ENCODE data around the gene CHST12. TPM values are rescaled to one million over a fixed set of nuclear protein-coding genes. Genes with fewer than 3 reads are reported as not detected.
A peak's percentile ranks its signal among the peaks of the same experiment; 100 is the strongest.

The CHST12 gene
- total RNA-seq, 2 donors from 2014 or later = 4.7 to 11.2 TPM

GRCh38 chr7:2488681-2489080, 85.3 kb downstream of the CHST12 start:
- peak overlapping the region in 1 of 4 donors; percentile 5 for H3K27ac ChIP-seq
- ATAC-seq = no peak
- H3K4me3 ChIP-seq = no peak overlapping the region
- no peaks in the 10 kb centered on the region for H3K4me1 ChIP-seq
- H3K27me3 ChIP-seq = no peaks in the 10 kb centered on the region
- WGBS, 2 donors = 30 to 45% methylated on average over 3 to 9 of the region's 9 CpGs
- intact Hi-C loops (cut with DNase I) = no loop called here
- DNase-seq = no peak
- no peaks in the 10 kb centered on the region for H3K36me3 ChIP-seq (replicated peaks in 1 of 2; ENCODE audit: insufficient read depth in 1 of 2, low read depth in 2 of 2)
- H3K9me3 ChIP-seq = no peaks in the 10 kb centered on the region
- no peak for TF ChIP-seq POLR2A (IDR thresholded peaks at IDR 0.05)
- no peak for TF ChIP-seq CTCF (IDR thresholded peaks at IDR 0.05)

GRCh38 chr7:2490181-2490651, 86.8 kb downstream of the CHST12 start:
- Histone ChIP-seq H3K27me3 (no peaks in the 10 kb centered on the region), H3K36me3 (replicated peaks in 1 of 2; ENCODE audit: insufficient read depth in 1 of 2, low read depth in 2 of 2) (no peaks in the 10 kb centered on the region), H3K9me3 (no peaks in the 10 kb centered on the region), H3K27ac (no peak overlapping the region), H3K4me3 (no peak overlapping the region), H3K4me1 (no peaks in the 10 kb centered on the region)
- ATAC-seq (no peak), DNase-seq (peak in 1 of 4 donors; percentile 9)
- TF ChIP-seq POLR2A (IDR thresholded peaks at IDR 0.05) = no peak
- no peak for TF ChIP-seq CTCF (IDR thresholded peaks at IDR 0.05)
- 70 to 98% methylated on average over 4 to 13 of the region's 13 CpGs for WGBS, 2 donors
- intact Hi-C loops (cut with DNase I) = no loop called here

GRCh38 chr7:2492038-2492437, 88.6 kb downstream of the CHST12 start:
- Histone ChIP-seq H3K27ac (no peak overlapping the region), H3K9me3 (no peaks in the 10 kb centered on the region), H3K27me3 (no peaks in the 10 kb centered on the region), H3K4me1 (no peaks in the 10 kb centered on the region), H3K4me3 (no peak overlapping the region), H3K36me3 (replicated peaks in 1 of 2; ENCODE audit: insufficient read depth in 1 of 2, low read depth in 2 of 2) (no peaks in the 10 kb centered on the region)
- 82 to 88% methylated on average over 2 of the region's 2 CpGs for WGBS, 2 donors
- intact Hi-C loops (cut with DNase I) = no loop called here
- DNase-seq (no peak), ATAC-seq (no peak)
- TF ChIP-seq POLR2A (IDR thresholded peaks at IDR 0.05) (no peak), CTCF (IDR thresholded peaks at IDR 0.05) (no peak)

GRCh38 chr7:2493205-2494164, 90.1 kb downstream of the CHST12 start:
- Histone ChIP-seq H3K27me3 (peaks cover 0 to 10% of the 10 kb centered on the region in 2 donors), H3K9me3 (no peaks in the 10 kb centered on the region), H3K36me3 (replicated peaks in 1 of 2; ENCODE audit: insufficient read depth in 1 of 2, low read depth in 2 of 2) (no peaks in the 10 kb centered on the region), H3K4me1 (no peaks in the 10 kb centered on the region), H3K4me3 (no peak overlapping the region), H3K27ac (no peak overlapping the region)
- DNase-seq (no peak), ATAC-seq (no peak)
- intact Hi-C loops (cut with DNase I) = no loop called here
- TF ChIP-seq CTCF (IDR thresholded peaks at IDR 0.05) (no peak), POLR2A (IDR thresholded peaks at IDR 0.05) (no peak)
- WGBS, 2 donors = 58 to 66% methylated on average over 9 to 10 of the region's 11 CpGs
